GM23338 (cell line): ENCODE measurements around the gene LMBR1. TPM values are rescaled to one million over a fixed set of nuclear protein-coding genes. Genes with fewer than 3 reads are reported as not detected.

Experiments used
- ATAC-seq: fragments of 200-7000 bp; cut with Tn5 transposase; 3 replicates; pipeline ENCODE4 v1.9.1; 2020
- DNase-seq: peaks from one replicate; pipeline ENCODE4 v3.0.0-alpha.2; 2015; ENCODE audit warnings: low spot score
- H2AFZ ChIP-seq: fragments of 200-600 bp; sonication (generic); 2 replicates; pipeline ENCODE4 v1.8.0; 2016; ENCODE audit warnings: antibody characterized with exemption, mild to moderate bottlenecking, moderate library complexity
- H3F3A ChIP-seq: fragments of 200-600 bp; sonication (generic); replicated peaks from 2 replicates; pipeline ENCODE4 v1.8.0; 2017; ENCODE audit warnings: antibody characterized with exemption, mixed run types, low read depth
- H3K27ac ChIP-seq: fragments of 200-600 bp; sonication (generic); 2 replicates; pipeline ENCODE4 v1.6.1; 2016; ENCODE audit warnings: low read depth
- H3K27me3 ChIP-seq: fragments of 200-600 bp; sonication (generic); 2 replicates; pipeline ENCODE4 v1.8.0; 2016; ENCODE audit warnings: mild to moderate bottlenecking, mixed run types, moderate library complexity; ENCODE audit not compliant: insufficient read depth
- H3K36me3 ChIP-seq: fragments of 200-600 bp; sonication (generic); 2 replicates; pipeline ENCODE4 v1.8.0; 2016; ENCODE audit warnings: mild to moderate bottlenecking; ENCODE audit not compliant: insufficient read depth
- H3K4me1 ChIP-seq: fragments of 200-600 bp; sonication (generic); 2 replicates; pipeline ENCODE4 v1.8.0; 2016; ENCODE audit warnings: mild to moderate bottlenecking, moderate library complexity; ENCODE audit not compliant: insufficient read depth
- H3K4me2 ChIP-seq: fragments of 200-600 bp; sonication (generic); 2 replicates; pipeline ENCODE4 v1.7.1; 2017; ENCODE audit warnings: mixed run types
- H3K4me3 ChIP-seq: fragments of 200-600 bp; sonication (generic); 2 replicates; pipeline ENCODE4 v1.6.1; 2016; ENCODE audit warnings: mixed run types
- H3K79me2 ChIP-seq: fragments of 200-600 bp; sonication (generic); replicated peaks from 2 replicates; pipeline ENCODE4 v1.8.0; 2017; ENCODE audit warnings: mild to moderate bottlenecking; ENCODE audit not compliant: insufficient read depth
- H3K9me2 ChIP-seq: fragments of 200-600 bp; sonication (generic); 2 replicates; pipeline ENCODE4 v1.8.0; 2017; ENCODE audit not compliant: insufficient read depth
- H4K20me1 ChIP-seq: fragments of 200-600 bp; sonication (generic); replicated peaks from 2 replicates; pipeline ENCODE4 v1.8.0; 2017; ENCODE audit warnings: mild to moderate bottlenecking; ENCODE audit not compliant: insufficient read depth
- H3K27ac Mint-ChIP-seq: 2 replicates; pipeline ENCODE4 v1.8.0; 2020; ENCODE audit warnings: inconsistent platforms, mild to moderate bottlenecking, moderate library complexity, mixed read lengths
- H3K27me3 Mint-ChIP-seq: 3 replicates; pipeline ENCODE4 v1.8.0; 2022; ENCODE audit warnings: low read depth, mild to moderate bottlenecking, moderate library complexity, mixed read lengths, inconsistent platforms; ENCODE audit not compliant: insufficient read depth, poor library complexity
- H3K36me3 Mint-ChIP-seq: 3 replicates; pipeline ENCODE4 v1.8.0; 2021; ENCODE audit warnings: low read depth, mild to moderate bottlenecking, inconsistent platforms, moderate library complexity, mixed read lengths
- H3K4me1 Mint-ChIP-seq: 3 replicates; pipeline ENCODE4 v1.8.0; 2020; ENCODE audit warnings: mild to moderate bottlenecking, inconsistent platforms, mixed read lengths
- H3K4me3 Mint-ChIP-seq: 3 replicates; pipeline ENCODE4 v1.8.0; 2021; ENCODE audit warnings: moderate library complexity, mild to moderate bottlenecking, inconsistent platforms, mixed read lengths
- H3K9me3 Mint-ChIP-seq: 3 replicates; pipeline ENCODE4 v1.8.0; 2020; ENCODE audit warnings: moderate library complexity, mild to moderate bottlenecking, inconsistent platforms, mixed read lengths
- CREB1 ChIP-seq: fragments of 250-450 bp; sonication (Bioruptor Pico); IDR thresholded peaks from 2 replicates; pipeline ENCODE4 v1.5.0; 2020; ENCODE audit warnings: low read depth, mild to moderate bottlenecking, moderate library complexity
- EZH2 ChIP-seq: fragments of 200-600 bp; sonication (generic); IDR thresholded peaks from one replicate; pipeline ENCODE4 v1.8.0; 2017; ENCODE audit warnings: antibody characterized with exemption, mild to moderate bottlenecking, low read depth; ENCODE audit not compliant: unreplicated experiment
- EZH2phosphoT487 ChIP-seq: fragments of 200-600 bp; sonication (generic); IDR thresholded peaks from one replicate; pipeline ENCODE4 v1.8.1; 2018; ENCODE audit warnings: antibody characterized with exemption; ENCODE audit not compliant: unreplicated experiment
- JUNB ChIP-seq: IDR thresholded peaks from one replicate; pipeline ENCODE4 v1.6.1; 2016; ENCODE audit warnings: antibody characterized with exemption; ENCODE audit not compliant: unreplicated experiment
- NANOG ChIP-seq: IDR thresholded peaks from 2 replicates; pipeline ENCODE4 v1.6.1; 2016; ENCODE audit warnings: antibody characterized with exemption, borderline replicate concordance
- POLR2AphosphoS5 ChIP-seq: IDR thresholded peaks from 2 replicates; pipeline ENCODE4 v1.6.1; 2016; ENCODE audit warnings: antibody characterized with exemption, low read depth
- STAT1 ChIP-seq: IDR thresholded peaks from one replicate; pipeline ENCODE4 v1.6.1; 2016; ENCODE audit warnings: antibody characterized with exemption; ENCODE audit not compliant: unreplicated experiment
- ZNF114 ChIP-seq: fragments of 250-450 bp; sonication (Bioruptor Pico); IDR thresholded peaks from 2 replicates; pipeline ENCODE4 v1.5.0; 2020; ENCODE audit warnings: mild to moderate bottlenecking, moderate library complexity
- ZNF331 ChIP-seq: fragments of 250-450 bp; sonication (Bioruptor Pico); IDR thresholded peaks from 2 replicates; pipeline ENCODE4 v1.5.0; 2020; ENCODE audit warnings: low read depth, mild to moderate bottlenecking, moderate library complexity
- polyA plus RNA-seq: library from polyadenylated mRNA; unstranded; fragments of >200 nt; fragmentation: Nextera tagmentation; extraction: Ambion mirVana; gene quantifications from 2 replicates; pipeline ENCODE4 v1.2.1, GENCODE V29; 2016
- total RNA-seq: library from RNA; depleted of rRNA; stranded (reverse); fragments of >200 nt; shearing (Covaris generic); gene quantifications from 2 replicates; pipeline ENCODE4 v1.2.3, GENCODE V29; 2014
- TF ChIP-seq, protein P1 (sequence below), 2 experiments: fragments of 200-600 bp in 1 of 2; sonication (generic) in 1 of 2; conservative IDR thresholded peaks; 2 replicates each; pipeline versions ENCODE4 v1.5.1 to v1.6.1; 2016 to 2017; ENCODE audit warnings: antibody characterized with exemption in 2 of 2, low read depth in 2 of 2, mild to moderate bottlenecking in 2 of 2, moderate library complexity in 1 of 2
- TF ChIP-seq, protein P2 (sequence below): IDR thresholded peaks from 2 replicates; pipeline ENCODE4 v1.6.1; 2016; ENCODE audit warnings: antibody characterized with exemption
- TF ChIP-seq, protein P3 (sequence below): fragments of 250-450 bp; sonication (Bioruptor Pico); IDR thresholded peaks from 2 replicates; pipeline ENCODE4 v1.5.0; 2020; ENCODE audit warnings: mild to moderate bottlenecking, moderate library complexity
- TF ChIP-seq, protein P4 (sequence below): IDR thresholded peaks from one replicate; pipeline ENCODE4 v1.6.1; 2018; ENCODE audit warnings: antibody characterized with exemption; ENCODE audit not compliant: unreplicated experiment

Gene LMBR1
- total and polyA plus RNA-seq, 2 experiments from 2014 or later, result 21.8 to 90.1 TPM

DNA sequence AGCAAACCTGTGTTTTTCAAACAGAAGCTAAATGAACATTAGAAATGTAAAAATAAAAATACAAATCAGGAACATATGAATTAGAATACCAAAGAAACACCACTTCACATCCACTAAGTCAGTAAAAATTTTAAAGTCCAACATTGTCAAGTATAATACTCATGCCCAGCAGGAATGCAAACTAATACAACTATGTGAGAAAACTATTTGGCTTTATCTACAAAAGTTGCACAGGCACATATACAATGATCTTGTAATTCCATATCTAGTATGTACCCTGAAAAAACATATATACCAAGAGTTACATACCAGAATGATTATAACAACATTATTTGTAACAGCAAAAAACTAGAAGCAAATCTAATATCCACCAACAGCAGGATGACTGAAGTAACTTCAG is 161.3 kb downstream of the LMBR1 start:
- Histone ChIP-seq H4K20me1 (0 out of 2 replicates have a peak, but pooled peaks cover 2% of the 10 kb centered on the region), H3K4me3 (no peak overlapping the region), H3K27me3 (no peaks in the 10 kb centered on the region), H3K79me2 (no peaks in the 10 kb centered on the region), H3K9me2 (no peaks in the 10 kb centered on the region), H3K36me3 (no peaks in the 10 kb centered on the region), H3K4me2 (no peak overlapping the region), H3F3A (no peaks in the 10 kb centered on the region), H2AFZ (no peak overlapping the region), H3K4me1 (no peaks in the 10 kb centered on the region), H3K27ac (no peak overlapping the region)
- no peak for TF ChIP-seq NANOG
- TF ChIP-seq, protein P1, sequence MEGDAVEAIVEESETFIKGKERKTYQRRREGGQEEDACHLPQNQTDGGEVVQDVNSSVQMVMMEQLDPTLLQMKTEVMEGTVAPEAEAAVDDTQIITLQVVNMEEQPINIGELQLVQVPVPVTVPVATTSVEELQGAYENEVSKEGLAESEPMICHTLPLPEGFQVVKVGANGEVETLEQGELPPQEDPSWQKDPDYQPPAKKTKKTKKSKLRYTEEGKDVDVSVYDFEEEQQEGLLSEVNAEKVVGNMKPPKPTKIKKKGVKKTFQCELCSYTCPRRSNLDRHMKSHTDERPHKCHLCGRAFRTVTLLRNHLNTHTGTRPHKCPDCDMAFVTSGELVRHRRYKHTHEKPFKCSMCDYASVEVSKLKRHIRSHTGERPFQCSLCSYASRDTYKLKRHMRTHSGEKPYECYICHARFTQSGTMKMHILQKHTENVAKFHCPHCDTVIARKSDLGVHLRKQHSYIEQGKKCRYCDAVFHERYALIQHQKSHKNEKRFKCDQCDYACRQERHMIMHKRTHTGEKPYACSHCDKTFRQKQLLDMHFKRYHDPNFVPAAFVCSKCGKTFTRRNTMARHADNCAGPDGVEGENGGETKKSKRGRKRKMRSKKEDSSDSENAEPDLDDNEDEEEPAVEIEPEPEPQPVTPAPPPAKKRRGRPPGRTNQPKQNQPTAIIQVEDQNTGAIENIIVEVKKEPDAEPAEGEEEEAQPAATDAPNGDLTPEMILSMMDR (conservative IDR thresholded peaks at IDR 0.05; ENCODE audit: low read depth in 2 of 2), result no peak
- TF ChIP-seq, protein P2, sequence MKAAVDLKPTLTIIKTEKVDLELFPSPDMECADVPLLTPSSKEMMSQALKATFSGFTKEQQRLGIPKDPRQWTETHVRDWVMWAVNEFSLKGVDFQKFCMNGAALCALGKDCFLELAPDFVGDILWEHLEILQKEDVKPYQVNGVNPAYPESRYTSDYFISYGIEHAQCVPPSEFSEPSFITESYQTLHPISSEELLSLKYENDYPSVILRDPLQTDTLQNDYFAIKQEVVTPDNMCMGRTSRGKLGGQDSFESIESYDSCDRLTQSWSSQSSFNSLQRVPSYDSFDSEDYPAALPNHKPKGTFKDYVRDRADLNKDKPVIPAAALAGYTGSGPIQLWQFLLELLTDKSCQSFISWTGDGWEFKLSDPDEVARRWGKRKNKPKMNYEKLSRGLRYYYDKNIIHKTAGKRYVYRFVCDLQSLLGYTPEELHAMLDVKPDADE, result no peak
- no peak for TF ChIP-seq EZH2phosphoT487
- no peak for TF ChIP-seq STAT1
- TF ChIP-seq JUNB, result no peak
- no peak for TF ChIP-seq EZH2
- no peak for TF ChIP-seq POLR2AphosphoS5
- TF ChIP-seq ZNF114 (CRISPR knock-in tag), result no peak
- TF ChIP-seq CREB1 (CRISPR knock-in tag), result no peak
- TF ChIP-seq, protein P3, sequence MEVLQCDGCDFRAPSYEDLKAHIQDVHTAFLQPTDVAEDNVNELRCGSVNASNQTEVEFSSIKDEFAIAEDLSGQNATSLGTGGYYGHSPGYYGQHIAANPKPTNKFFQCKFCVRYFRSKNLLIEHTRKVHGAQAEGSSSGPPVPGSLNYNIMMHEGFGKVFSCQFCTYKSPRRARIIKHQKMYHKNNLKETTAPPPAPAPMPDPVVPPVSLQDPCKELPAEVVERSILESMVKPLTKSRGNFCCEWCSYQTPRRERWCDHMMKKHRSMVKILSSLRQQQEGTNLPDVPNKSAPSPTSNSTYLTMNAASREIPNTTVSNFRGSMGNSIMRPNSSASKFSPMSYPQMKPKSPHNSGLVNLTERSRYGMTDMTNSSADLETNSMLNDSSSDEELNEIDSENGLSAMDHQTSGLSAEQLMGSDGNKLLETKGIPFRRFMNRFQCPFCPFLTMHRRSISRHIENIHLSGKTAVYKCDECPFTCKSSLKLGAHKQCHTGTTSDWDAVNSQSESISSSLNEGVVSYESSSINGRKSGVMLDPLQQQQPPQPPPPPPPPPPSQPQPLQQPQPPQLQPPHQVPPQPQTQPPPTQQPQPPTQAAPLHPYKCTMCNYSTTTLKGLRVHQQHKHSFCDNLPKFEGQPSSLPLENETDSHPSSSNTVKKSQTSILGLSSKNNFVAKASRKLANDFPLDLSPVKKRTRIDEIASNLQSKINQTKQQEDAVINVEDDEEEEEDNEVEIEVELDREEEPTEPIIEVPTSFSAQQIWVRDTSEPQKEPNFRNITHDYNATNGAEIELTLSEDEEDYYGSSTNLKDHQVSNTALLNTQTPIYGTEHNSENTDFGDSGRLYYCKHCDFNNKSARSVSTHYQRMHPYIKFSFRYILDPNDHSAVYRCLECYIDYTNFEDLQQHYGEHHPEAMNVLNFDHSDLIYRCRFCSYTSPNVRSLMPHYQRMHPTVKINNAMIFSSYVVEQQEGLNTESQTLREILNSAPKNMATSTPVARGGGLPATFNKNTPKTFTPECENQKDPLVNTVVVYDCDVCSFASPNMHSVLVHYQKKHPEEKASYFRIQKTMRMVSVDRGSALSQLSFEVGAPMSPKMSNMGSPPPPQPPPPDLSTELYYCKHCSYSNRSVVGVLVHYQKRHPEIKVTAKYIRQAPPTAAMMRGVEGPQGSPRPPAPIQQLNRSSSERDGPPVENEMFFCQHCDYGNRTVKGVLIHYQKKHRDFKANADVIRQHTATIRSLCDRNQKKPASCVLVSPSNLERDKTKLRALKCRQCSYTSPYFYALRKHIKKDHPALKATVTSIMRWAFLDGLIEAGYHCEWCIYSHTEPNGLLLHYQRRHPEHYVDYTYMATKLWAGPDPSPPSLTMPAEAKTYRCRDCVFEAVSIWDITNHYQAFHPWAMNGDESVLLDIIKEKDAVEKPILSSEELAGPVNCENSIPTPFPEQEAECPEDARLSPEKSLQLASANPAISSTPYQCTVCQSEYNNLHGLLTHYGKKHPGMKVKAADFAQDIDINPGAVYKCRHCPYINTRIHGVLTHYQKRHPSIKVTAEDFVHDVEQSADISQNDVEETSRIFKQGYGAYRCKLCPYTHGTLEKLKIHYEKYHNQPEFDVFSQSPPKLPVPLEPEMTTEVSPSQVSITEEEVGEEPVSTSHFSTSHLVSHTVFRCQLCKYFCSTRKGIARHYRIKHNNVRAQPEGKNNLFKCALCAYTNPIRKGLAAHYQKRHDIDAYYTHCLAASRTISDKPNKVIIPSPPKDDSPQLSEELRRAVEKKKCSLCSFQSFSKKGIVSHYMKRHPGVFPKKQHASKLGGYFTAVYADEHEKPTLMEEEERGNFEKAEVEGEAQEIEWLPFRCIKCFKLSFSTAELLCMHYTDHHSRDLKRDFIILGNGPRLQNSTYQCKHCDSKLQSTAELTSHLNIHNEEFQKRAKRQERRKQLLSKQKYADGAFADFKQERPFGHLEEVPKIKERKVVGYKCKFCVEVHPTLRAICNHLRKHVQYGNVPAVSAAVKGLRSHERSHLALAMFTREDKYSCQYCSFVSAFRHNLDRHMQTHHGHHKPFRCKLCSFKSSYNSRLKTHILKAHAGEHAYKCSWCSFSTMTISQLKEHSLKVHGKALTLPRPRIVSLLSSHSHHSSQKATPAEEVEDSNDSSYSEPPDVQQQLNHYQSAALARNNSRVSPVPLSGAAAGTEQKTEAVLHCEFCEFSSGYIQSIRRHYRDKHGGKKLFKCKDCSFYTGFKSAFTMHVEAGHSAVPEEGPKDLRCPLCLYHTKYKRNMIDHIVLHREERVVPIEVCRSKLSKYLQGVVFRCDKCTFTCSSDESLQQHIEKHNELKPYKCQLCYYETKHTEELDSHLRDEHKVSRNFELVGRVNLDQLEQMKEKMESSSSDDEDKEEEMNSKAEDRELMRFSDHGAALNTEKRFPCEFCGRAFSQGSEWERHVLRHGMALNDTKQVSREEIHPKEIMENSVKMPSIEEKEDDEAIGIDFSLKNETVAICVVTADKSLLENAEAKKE, result no peak
- TF ChIP-seq ZNF331, result no peak
- TF ChIP-seq, protein P4, sequence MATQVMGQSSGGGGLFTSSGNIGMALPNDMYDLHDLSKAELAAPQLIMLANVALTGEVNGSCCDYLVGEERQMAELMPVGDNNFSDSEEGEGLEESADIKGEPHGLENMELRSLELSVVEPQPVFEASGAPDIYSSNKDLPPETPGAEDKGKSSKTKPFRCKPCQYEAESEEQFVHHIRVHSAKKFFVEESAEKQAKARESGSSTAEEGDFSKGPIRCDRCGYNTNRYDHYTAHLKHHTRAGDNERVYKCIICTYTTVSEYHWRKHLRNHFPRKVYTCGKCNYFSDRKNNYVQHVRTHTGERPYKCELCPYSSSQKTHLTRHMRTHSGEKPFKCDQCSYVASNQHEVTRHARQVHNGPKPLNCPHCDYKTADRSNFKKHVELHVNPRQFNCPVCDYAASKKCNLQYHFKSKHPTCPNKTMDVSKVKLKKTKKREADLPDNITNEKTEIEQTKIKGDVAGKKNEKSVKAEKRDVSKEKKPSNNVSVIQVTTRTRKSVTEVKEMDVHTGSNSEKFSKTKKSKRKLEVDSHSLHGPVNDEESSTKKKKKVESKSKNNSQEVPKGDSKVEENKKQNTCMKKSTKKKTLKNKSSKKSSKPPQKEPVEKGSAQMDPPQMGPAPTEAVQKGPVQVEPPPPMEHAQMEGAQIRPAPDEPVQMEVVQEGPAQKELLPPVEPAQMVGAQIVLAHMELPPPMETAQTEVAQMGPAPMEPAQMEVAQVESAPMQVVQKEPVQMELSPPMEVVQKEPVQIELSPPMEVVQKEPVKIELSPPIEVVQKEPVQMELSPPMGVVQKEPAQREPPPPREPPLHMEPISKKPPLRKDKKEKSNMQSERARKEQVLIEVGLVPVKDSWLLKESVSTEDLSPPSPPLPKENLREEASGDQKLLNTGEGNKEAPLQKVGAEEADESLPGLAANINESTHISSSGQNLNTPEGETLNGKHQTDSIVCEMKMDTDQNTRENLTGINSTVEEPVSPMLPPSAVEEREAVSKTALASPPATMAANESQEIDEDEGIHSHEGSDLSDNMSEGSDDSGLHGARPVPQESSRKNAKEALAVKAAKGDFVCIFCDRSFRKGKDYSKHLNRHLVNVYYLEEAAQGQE, result no peak
- H3K27me3 Mint-ChIP-seq, result no peaks in the 10 kb centered on the region
- H3K4me3 Mint-ChIP-seq, result no peak overlapping the region
- H3K36me3 Mint-ChIP-seq, result peaks cover 38% of the 10 kb centered on the region
- H3K4me1 Mint-ChIP-seq, result no peaks in the 10 kb centered on the region
- ATAC-seq, result no peak
- H3K9me3 Mint-ChIP-seq, result no peaks in the 10 kb centered on the region; the same call in 2 of the 3 replicates
- no peak overlapping the region for H3K27ac Mint-ChIP-seq
- no peak for DNase-seq
